D721Med (cell line): ENCODE results near the gene DDX11.
"Not testable (repeated sequence)": the region's sequence is repeated elsewhere in the genome, so short reads cannot be mapped to it uniquely, and the experiment has no call there.

Source experiments
- DNase-seq: peaks from one replicate; pipeline ENCODE4 v3.0.0; 2011; ENCODE audit warnings: low spot score; ENCODE audit not compliant: insufficient read length
- FAIRE-seq: peaks from 2 replicates; lab custom pipeline; 2011; peaks lifted over from hg19 to GRCh38; lab: Jason Lieb, UNC
- CTCF ChIP-seq: IDR thresholded peaks from 2 replicates; pipeline ENCODE4 v1.5.1; 2012; ENCODE audit warnings: mild to moderate bottlenecking, control low read depth; ENCODE audit not compliant: insufficient read depth; ENCODE audit errors: missing control alignments

The DDX11 gene

GRCh38 chr12:31034372-31034771 is 39.3 kb upstream of the DDX11 start:
- no peak for DNase-seq
- TF ChIP-seq CTCF = no peak
- FAIRE-seq = no peak

GRCh38 chr12:31035226-31035625 is 38.4 kb upstream of the DDX11 start:
- no peak for TF ChIP-seq CTCF
- no peak for FAIRE-seq

GRCh38 chr12:31035967-31036665 is 37.5 kb upstream of the DDX11 start:
- FAIRE-seq = no peak
- no peak for TF ChIP-seq CTCF
- no peak for DNase-seq

More at GRCh38 chr12:31035226-31035625, 38.4 kb upstream of the DDX11 start:
- no peak for DNase-seq

GRCh38 chr12:31037028-31037427 is 36.6 kb upstream of the DDX11 start:
- DNase-seq (no peak), FAIRE-seq (no peak)
- TF ChIP-seq CTCF = no peak

- DNase-seq (no peak), FAIRE-seq (no peak)
- no peak for TF ChIP-seq CTCF
Observed at GRCh38 chr12:31037931-31038330, 35.7 kb upstream of the DDX11 start.

GRCh38 chr12:31041033-31041564 is 32.6 kb upstream of the DDX11 start:
- no peak for DNase-seq
- TF ChIP-seq CTCF = no peak
- FAIRE-seq = no peak

GRCh38 chr12:31050143-31050542 is 23.5 kb upstream of the DDX11 start:
- not testable (repeated sequence) for FAIRE-seq, DNase-seq

- DNase-seq, FAIRE-seq: not testable (repeated sequence)
Observed at GRCh38 chr12:31050548-31050947, 23.1 kb upstream of the DDX11 start.

GRCh38 chr12:31051692-31052091 is 22.0 kb upstream of the DDX11 start:
- DNase-seq, FAIRE-seq: not testable (repeated sequence)

GRCh38 chr12:31052121-31052520 is 21.5 kb upstream of the DDX11 start:
- not testable (repeated sequence) for DNase-seq, FAIRE-seq

GRCh38 chr12:31052666-31053439 is 20.8 kb upstream of the DDX11 start:
- not testable (repeated sequence) for FAIRE-seq, DNase-seq
